22Rv1 (cell line): ENCODE measurements around the gene KCTD13.
"Not testable (repeated sequence)": the region's sequence is repeated elsewhere in the genome, so short reads cannot be mapped to it uniquely, and the experiment has no call there.

Experiments
- H3K27ac ChIP-seq: fragments of 450-650 bp; 2 replicates; pipeline ENCODE4 v1.5.1; 2017
- CTCF ChIP-seq: fragments of 450-650 bp; IDR thresholded peaks from 2 replicates; pipeline ENCODE4 v1.5.1; 2017; ENCODE audit warnings: mild to moderate bottlenecking
- ZFX ChIP-seq: fragments of 450-650 bp; IDR thresholded peaks from 2 replicates; pipeline ENCODE4 v1.6.1; 2017; ENCODE audit warnings: antibody characterized with exemption, borderline replicate concordance

KCTD13 gene

GRCh38 chr16:29958756-29959155 is 32.7 kb upstream of the KCTD13 start:
- TF ChIP-seq ZFX (no peak), CTCF (no peak)

GRCh38 chr16:29951625-29952365 is 25.8 kb upstream of the KCTD13 start:
- TF ChIP-seq ZFX = no peak
- TF ChIP-seq CTCF = no peak

More at GRCh38 chr16:29958756-29959155, 32.7 kb upstream of the KCTD13 start:
- no peak overlapping the region for H3K27ac ChIP-seq

GRCh38 chr16:29950806-29951461 is 24.9 kb upstream of the KCTD13 start:
- no peak overlapping the region for H3K27ac ChIP-seq
- TF ChIP-seq CTCF (no peak), ZFX (no peak)

More at GRCh38 chr16:29951625-29952365, 25.8 kb upstream of the KCTD13 start:
- no peak overlapping the region for H3K27ac ChIP-seq

- H3K27ac ChIP-seq = no peak overlapping the region
- no peak for TF ChIP-seq ZFX
Observed at GRCh38 chr16:29947897-29948296, 21.9 kb upstream of the KCTD13 start.

GRCh38 chr16:29943846-29944799 is 18.1 kb upstream of the KCTD13 start:
- peak; percentile 50 for TF ChIP-seq CTCF
- no peak for TF ChIP-seq ZFX
- H3K27ac ChIP-seq = peak overlapping the region; percentile 97

GRCh38 chr16:29940656-29941055 is 14.6 kb upstream of the KCTD13 start:
- H3K27ac ChIP-seq = no peak overlapping the region
- TF ChIP-seq ZFX = no peak
- TF ChIP-seq CTCF = no peak

- not testable (repeated sequence) for H3K27ac ChIP-seq
Observed at GRCh38 chr16:29931750-29932149, 5.7 kb upstream of the KCTD13 start.
